Renal cortex interstitium (tissue), 11 donors: ENCODE data around the gene DESI1. TPM values are rescaled to one million over a fixed set of nuclear protein-coding genes. Genes with fewer than 3 reads are reported as not detected.
A peak's percentile ranks its signal among the peaks of the same experiment; 100 is the strongest.
"Not testable (repeated sequence)": the region's sequence is repeated elsewhere in the genome, so short reads cannot be mapped to it uniquely, and the experiment has no call there.

ENCODE experiments used
- DNase-seq, 11 donors: peaks; one replicate each; pipeline ENCODE4 v3.0.0-alpha.2; 2013; ENCODE audit warnings: low read depth in 9 of 11, low spot score in 4 of 11; ENCODE audit errors: extremely low read depth in 1 of 11
- polyA plus RNA-seq, 3 donors: library from polyadenylated mRNA; unstranded; fragments of 120-200 nt; gene quantifications; one replicate each; pipeline ENCODE4 v1.2.1, GENCODE V29; 2013; ENCODE audit not compliant: insufficient read length in 3 of 3

Gene DESI1
- polyA plus RNA-seq, 3 donors, result 25.0 to 33.6 (median 26.7) TPM

GRCh38 chr22:41642331-41643110, 21.7 kb upstream of the DESI1 start:
- no peak for DNase-seq

- DNase-seq, result no peak
These were observed 21.0 kb upstream of the DESI1 start for GRCh38 chr22:41641854-41642253.

GRCh38 chr22:41638748-41639147, 17.9 kb upstream of the DESI1 start:
- no peak for DNase-seq

GRCh38 chr22:41638124-41638523, 17.3 kb upstream of the DESI1 start:
- no peak for DNase-seq

- DNase-seq, result not testable (repeated sequence)
These were observed 16.8 kb upstream of the DESI1 start for GRCh38 chr22:41637623-41638022.

GRCh38 chr22:41636467-41636866, 15.6 kb upstream of the DESI1 start:
- no peak for DNase-seq

GRCh38 chr22:41634610-41635009, 13.8 kb upstream of the DESI1 start:
- not testable (repeated sequence) for DNase-seq

- DNase-seq, result not testable (repeated sequence)
These were observed 10.8 kb upstream of the DESI1 start for GRCh38 chr22:41631615-41632014.

GRCh38 chr22:41631115-41631514, 10.3 kb upstream of the DESI1 start:
- DNase-seq, result not testable (repeated sequence)

GRCh38 chr22:41625577-41625976, 4.7 kb upstream of the DESI1 start:
- DNase-seq, result no peak

GRCh38 chr22:41621911-41622179, 1.0 kb upstream of the DESI1 start:
- DNase-seq, result peak in 1 of 11 donors; percentile 4

GRCh38 chr22:41621099-41621910, 462 bp upstream of the DESI1 start, which contains the start of gene XRCC6:
Gene XRCC6 (plus strand): TSS chr22:41621295. CDS start chr22:41622005, 710 bp downstream.
- DNase-seq, result peak; percentile 98 to 100 (median 99)

- peak in 5 of 11 donors; percentile 14 to 30 (median 20) for DNase-seq
These were observed 759 bp downstream of the DESI1 start for GRCh38 chr22:41619979-41620588.

- DNase-seq, result no peak
These were observed 7.4 kb downstream of the DESI1 start for GRCh38 chr22:41613456-41613855.

GRCh38 chr22:41612603-41613306, 8.1 kb downstream of the DESI1 start:
- DNase-seq, result no peak

GRCh38 chr22:41608386-41608785, 12.5 kb downstream of the DESI1 start:
- DNase-seq, result no peak

- DNase-seq, result no peak
These were observed 16.9 kb downstream of the DESI1 start for GRCh38 chr22:41603873-41604332.

GRCh38 chr22:41600976-41601375, 19.9 kb downstream of the DESI1 start:
- DNase-seq, result no peak

- DNase-seq, result no peak
These were observed 21.8 kb downstream of the DESI1 start for GRCh38 chr22:41598891-41599635.
